Cortex of kidney (tissue), 1 donor: Measurements from ENCODE around the gene EPHB4.
"Not testable (repeated sequence)": the region's sequence is repeated elsewhere in the genome, so short reads cannot be mapped to it uniquely, and the experiment has no call there.

Experiments
- DNase-seq: peaks from one replicate; lab custom pipeline; 2025; lab: John Stamatoyannopoulos, UW

EPHB4 gene

GRCh38 chr7:100789055-100789454 lies 38.3 kb downstream of the EPHB4 start:
- DNase-seq = no peak

- no peak for DNase-seq
Observed at GRCh38 chr7:100786323-100786722, 41.0 kb downstream of the EPHB4 start.

DNA sequence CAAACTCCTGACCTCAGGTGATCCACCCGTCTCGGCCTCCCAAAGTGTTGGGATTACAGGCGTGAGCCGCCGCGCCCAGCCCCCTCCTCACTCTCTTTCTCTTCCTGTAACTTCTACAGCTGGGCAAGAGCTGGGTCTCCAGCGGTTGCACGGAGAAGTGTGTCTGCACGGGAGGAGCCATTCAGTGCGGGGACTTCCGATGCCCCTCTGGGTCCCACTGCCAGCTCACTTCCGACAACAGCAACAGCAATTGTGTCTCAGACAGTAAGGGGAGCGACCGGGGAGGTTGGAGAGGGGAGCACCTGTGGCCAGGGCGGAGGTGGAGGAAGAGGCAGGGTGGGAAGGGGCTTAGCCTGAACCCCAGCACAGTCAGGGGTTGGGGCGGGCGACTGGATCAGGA lies 41.4 kb downstream of the EPHB4 start:
- no peak for DNase-seq

DNA sequence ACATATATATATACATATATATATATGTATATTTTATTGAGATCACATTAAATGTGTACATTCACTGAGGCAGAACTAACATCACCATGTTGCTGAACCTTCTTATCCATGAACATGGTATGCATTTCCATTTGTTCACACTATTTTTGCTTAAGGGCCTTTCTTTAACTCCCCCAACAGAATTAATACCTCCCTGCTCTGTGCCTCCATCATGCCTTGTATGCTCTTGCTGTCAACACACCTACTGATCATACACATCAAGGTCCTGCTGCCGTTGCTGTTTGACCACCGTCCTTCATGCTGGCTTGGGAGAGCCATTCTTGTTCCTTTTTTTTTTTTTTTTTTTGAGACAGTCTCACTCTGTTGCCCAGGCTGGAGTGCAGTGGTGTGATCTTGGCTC lies 43.5 kb downstream of the EPHB4 start:
- DNase-seq = no peak

GRCh38 chr7:100781255-100781654 lies 46.1 kb downstream of the EPHB4 start:
- DNase-seq = no peak

- no peak for DNase-seq
Observed at GRCh38 chr7:100779359-100779758, 48.0 kb downstream of the EPHB4 start.

DNA sequence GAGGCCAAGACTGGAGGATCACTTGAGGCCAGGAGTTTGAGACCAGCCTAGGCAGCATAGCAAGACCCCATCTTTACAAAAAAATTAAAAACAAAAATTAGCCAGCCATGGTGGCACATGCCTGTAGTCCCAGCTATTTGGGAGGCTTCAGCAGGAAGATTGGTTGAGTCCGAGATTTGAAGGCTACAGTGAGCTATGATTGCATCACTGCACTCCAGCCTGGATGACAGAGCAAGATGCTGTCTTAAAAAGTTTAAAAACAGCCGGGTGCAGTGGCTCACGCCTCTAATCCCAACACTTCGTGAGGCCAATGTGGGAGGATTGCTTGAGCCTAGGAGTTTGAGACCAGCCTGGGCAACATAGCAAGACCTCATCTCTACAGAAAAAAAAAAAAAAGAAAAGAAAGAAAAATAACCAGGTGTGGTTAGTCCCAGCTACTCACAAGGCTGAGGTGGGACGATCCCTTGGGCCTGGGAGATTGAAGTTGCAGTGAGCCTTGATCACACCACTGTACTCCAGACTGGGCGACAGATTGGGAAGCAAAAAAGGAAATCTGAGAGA lies 49.2 kb downstream of the EPHB4 start:
- DNase-seq = no peak

DNA sequence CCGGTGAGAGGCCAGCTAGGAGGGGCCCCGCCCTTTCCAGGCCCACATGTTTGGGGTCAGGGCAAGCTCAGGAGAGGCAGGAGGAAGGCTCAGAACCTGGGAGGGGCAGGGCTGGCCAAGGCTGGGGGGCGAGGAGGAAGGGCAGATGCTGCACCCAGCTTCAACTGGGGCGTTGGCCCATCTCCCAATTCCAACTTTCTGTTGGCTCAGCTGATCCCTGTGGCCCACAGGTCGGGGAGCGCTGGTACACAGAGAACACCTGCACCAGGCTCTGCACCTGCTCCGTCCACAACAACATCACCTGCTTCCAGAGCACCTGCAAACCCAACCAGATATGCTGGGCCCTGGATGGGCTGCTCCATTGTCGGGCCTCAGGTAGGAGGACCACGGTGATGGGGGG lies 53.8 kb downstream of the EPHB4 start:
- no peak for DNase-seq

DNA sequence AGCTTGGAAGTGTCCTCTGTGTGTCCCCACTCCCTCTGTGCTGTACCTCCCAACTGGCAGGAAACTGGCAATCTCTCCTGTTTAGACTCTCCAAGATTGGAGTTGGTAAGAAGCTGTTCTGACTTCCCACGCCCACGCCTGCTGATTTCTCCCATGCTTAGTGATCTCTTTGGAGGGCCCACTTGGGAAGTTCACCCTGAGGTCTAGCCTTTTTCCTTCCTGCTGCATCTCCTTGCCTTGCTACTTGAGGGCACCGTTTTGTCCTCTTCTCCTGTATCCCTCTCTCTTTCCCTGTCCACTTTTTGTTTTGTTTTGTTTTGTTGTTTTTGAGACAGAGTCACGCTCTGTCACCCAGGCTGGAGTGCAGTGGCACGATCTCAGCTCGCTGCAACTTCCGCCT lies 58.5 kb downstream of the EPHB4 start:
- no peak for DNase-seq

DNA sequence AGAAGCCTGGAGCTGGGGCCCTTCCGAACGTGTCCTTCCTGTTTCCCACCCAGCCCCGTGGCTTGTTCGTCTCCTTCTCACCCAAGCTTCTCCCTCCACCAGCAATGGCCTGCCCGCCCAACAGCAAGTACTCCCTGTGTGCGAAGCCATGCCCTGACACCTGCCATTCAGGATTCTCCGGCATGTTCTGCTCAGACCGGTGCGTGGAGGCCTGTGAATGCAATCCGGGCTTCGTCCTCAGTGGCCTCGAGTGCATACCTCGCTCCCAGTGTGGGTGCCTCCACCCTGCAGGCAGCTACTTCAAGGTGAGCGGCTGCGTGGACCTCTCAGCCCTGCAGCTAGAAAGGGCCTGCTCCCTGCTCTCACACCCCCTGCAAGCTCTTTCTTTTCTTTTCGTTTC lies 62.1 kb downstream of the EPHB4 start:
- no peak for DNase-seq

- no peak for DNase-seq
Observed at GRCh38 chr7:100764841-100765240, 62.5 kb downstream of the EPHB4 start.

DNA sequence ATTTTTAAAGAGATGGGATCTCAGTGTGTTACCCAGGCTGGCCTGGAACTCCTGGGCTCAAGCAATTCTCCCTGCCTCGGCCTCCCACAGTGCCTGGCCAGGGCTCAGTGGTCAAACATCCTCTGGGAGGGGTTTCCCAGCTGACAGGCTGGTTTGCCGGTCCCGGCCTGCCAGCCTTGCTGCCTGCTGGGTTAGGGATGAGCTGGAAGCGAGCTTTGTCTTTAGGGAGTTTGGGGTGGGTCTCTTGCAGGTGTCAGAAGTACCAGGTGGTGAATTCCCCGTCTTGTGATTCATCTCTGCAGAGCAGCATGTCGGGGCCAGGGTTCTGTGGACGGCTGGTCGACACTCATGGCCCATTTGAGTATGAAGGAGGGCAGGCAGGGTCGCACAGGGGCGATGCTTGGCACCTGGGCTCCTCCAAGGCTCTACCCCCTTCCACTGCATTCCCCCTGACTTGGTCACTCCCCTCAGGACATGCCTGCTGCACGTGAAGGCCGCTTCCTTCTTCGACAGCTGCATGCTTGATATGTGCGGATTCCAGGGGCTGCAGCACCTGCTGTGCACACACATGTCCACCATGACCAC lies 63.7 kb downstream of the EPHB4 start:
- DNase-seq = no peak

DNA sequence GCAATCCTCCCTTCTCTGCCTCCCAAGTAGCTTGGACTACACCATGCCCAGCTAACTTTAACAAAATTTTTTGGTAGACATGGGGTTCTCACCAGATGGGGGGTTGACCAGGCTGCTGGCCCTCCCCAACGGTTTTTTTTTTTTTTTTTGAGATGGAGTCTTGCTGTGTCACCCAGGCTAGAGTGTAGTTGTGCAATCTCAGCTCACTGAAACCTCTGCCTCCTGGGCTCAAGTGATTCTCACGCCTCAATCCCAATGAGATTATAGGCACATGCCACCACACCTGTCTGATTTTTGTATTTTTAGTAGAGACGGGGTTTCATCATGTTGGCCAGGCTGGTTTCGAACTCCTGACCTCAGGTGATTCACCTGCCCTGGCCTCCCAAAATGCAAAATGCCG lies 64.5 kb downstream of the EPHB4 start:
- DNase-seq = not testable (repeated sequence)

GRCh38 chr7:100759357-100760171 lies 67.8 kb downstream of the EPHB4 start:
- DNase-seq = no peak

GRCh38 chr7:100753750-100754149 lies 73.6 kb downstream of the EPHB4 start:
- DNase-seq = no peak

- no peak for DNase-seq
Observed at GRCh38 chr7:100752994-100753393, 74.3 kb downstream of the EPHB4 start.
